GM18868 (cell line): ENCODE data around the gene C16orf74.

Source experiments
- ATAC-seq: cut with Tn5 transposase; IDR thresholded peaks from one replicate; pipeline ENCODE4 v1.9.1; 2021; ENCODE audit warnings: mild to moderate bottlenecking, moderate library complexity; ENCODE audit not compliant: unreplicated experiment

The C16orf74 gene

GRCh38 chr16:85750827-85751697 is at the start of gene C16orf74:
Gene C16orf74, minus strand, starts transcription at chr16:85751096. Its CDS starts 15,879 bp downstream, at chr16:85735217.
- peak; percentile 24 for ATAC-seq

GRCh38 chr16:85800321-85800669 is 49.4 kb upstream of the C16orf74 start:
- peak; percentile 21 for ATAC-seq

GRCh38 chr16:85799497-85800320 is 48.8 kb upstream of the C16orf74 start, which contains the start of the genes COX4I1 and EMC8:
Gene COX4I1, plus strand, starts transcription at chr16:85799695. Its CDS starts 1,511 bp downstream, at chr16:85801206.
Gene EMC8, minus strand, starts transcription at chr16:85799544. Its CDS starts 249 bp downstream, at chr16:85799295.
- ATAC-seq, result peak; percentile 78

GRCh38 chr16:85798901-85799496 is 48.1 kb upstream of the C16orf74 start:
- peak; percentile 19 for ATAC-seq

GRCh38 chr16:85798283-85798776 is 47.4 kb upstream of the C16orf74 start:
- ATAC-seq, result no peak

- ATAC-seq, result no peak
These were observed 45.7 kb upstream of the C16orf74 start for GRCh38 chr16:85796599-85796998.

- no peak for ATAC-seq
These were observed 45.3 kb upstream of the C16orf74 start for GRCh38 chr16:85796152-85796551.

GRCh38 chr16:85794696-85795095 is 43.8 kb upstream of the C16orf74 start:
- no peak for ATAC-seq

GRCh38 chr16:85793662-85794298 is 42.9 kb upstream of the C16orf74 start:
- ATAC-seq, result no peak

GRCh38 chr16:85789773-85790172 is 38.9 kb upstream of the C16orf74 start:
- no peak for ATAC-seq

- ATAC-seq, result no peak
These were observed 37.9 kb upstream of the C16orf74 start for GRCh38 chr16:85788819-85789218.

- ATAC-seq, result no peak
These were observed 35.0 kb upstream of the C16orf74 start for GRCh38 chr16:85785927-85786326.

- ATAC-seq, result no peak
These were observed 33.9 kb upstream of the C16orf74 start for GRCh38 chr16:85784813-85785212.

GRCh38 chr16:85783441-85783840 is 32.5 kb upstream of the C16orf74 start:
- no peak for ATAC-seq

GRCh38 chr16:85782451-85782850 is 31.6 kb upstream of the C16orf74 start:
- ATAC-seq, result no peak

- no peak for ATAC-seq
These were observed 30.9 kb upstream of the C16orf74 start for GRCh38 chr16:85781695-85782370.

GRCh38 chr16:85781156-85781555 is 30.3 kb upstream of the C16orf74 start:
- no peak for ATAC-seq

GRCh38 chr16:85780281-85780680 is 29.4 kb upstream of the C16orf74 start:
- ATAC-seq, result no peak

- no peak for ATAC-seq
These were observed 28.0 kb upstream of the C16orf74 start for GRCh38 chr16:85778873-85779272.
